CD4-positive, alpha-beta T cell treated with Interleukin-15 for 4 hours (primary cell): Measurements from ENCODE around the gene CDHR2.

Experiments used
- DNase-seq: peaks from one replicate; pipeline ENCODE4 v3.0.0-alpha.2; 2020; ENCODE audit warnings: low spot score

The CDHR2 gene

GRCh38 chr5:176639208-176639607 is 90.1 kb downstream of the CDHR2 start:
- no peak for DNase-seq

DNA sequence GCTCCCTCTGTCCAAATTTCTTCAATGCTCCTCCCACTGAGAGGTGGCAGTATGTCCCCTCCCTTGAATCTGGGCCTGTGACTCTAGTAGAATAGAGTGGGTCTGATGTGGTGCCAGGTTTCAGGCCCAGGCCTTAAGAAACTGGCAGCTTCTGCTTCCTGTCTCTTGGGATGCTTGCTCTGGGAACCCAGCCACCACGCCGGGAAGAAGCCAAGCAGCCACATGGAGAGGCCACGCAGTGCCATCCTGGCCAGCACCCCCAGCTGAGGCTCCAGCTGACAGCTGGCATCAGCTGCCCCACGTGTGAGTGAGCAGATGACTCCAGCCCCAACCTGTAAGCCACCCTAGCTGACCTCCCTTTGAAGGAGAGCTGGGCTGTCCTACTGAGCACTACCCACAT is 90.8 kb downstream of the CDHR2 start:
- no peak for DNase-seq

GRCh38 chr5:176640616-176641015 is 91.5 kb downstream of the CDHR2 start:
- no peak for DNase-seq

- no peak for DNase-seq
These were observed 93.7 kb downstream of the CDHR2 start for GRCh38 chr5:176642675-176643490.

GRCh38 chr5:176643491-176644219 is 94.5 kb downstream of the CDHR2 start:
- DNase-seq: no peak

GRCh38 chr5:176644294-176644693 is 95.2 kb downstream of the CDHR2 start:
- DNase-seq: no peak

- DNase-seq: no peak
These were observed 95.9 kb downstream of the CDHR2 start for GRCh38 chr5:176644878-176645670.
